Colonic mucosa (tissue), 4 donors: Measurements from ENCODE around the gene ATP6V0C. TPM values are rescaled to one million over a fixed set of nuclear protein-coding genes. Genes with fewer than 3 reads are reported as not detected.
A peak's percentile ranks its signal among the peaks of the same experiment; 100 is the strongest.

ENCODE experiments used
- DNase-seq: peaks from one replicate; pipeline ENCODE4 v3.0.0-alpha.2; 2020
- H3K27ac ChIP-seq: fragments of 200-600 bp; one replicate; pipeline ENCODE4 v1.8.0; 2021
- H3K27me3 ChIP-seq: fragments of 200-600 bp; one replicate; pipeline ENCODE4 v1.8.0; 2021
- H3K36me3 ChIP-seq: fragments of 200-600 bp; one replicate; pipeline ENCODE4 v1.8.0; 2021
- H3K4me1 ChIP-seq: fragments of 200-600 bp; one replicate; pipeline ENCODE4 v1.8.0; 2021; ENCODE audit warnings: mild to moderate bottlenecking
- H3K4me3 ChIP-seq: fragments of 200-600 bp; one replicate; pipeline ENCODE4 v1.8.0; 2021
- H3K9ac ChIP-seq, 2 donors: one replicate each; pipeline ENCODE4 v1.7.0; 2013; ENCODE audit warnings: control low read depth in 2 of 2, low read depth in 2 of 2, low read length in 2 of 2
- H3K9me3 ChIP-seq: fragments of 200-600 bp; one replicate; pipeline ENCODE4 v1.8.0; 2021
- intact Hi-C: fragments of 100-400 bp; cut with DNase I; formaldehyde crosslinking; loops from one replicate; pipeline ENCODE4 v1.14.1; 2022
- total RNA-seq, 2 donors: library from RNA; stranded (reverse); fragmentation: NEBNext Ultra II Directional in 1 of 2; extraction: Animal tissue kit (Norgen Biotek cat#: 25700) in 1 of 2; gene quantifications; one replicate each; pipeline ENCODE4 v1.2.1, GENCODE V29; 2021
- TF ChIP-seq, protein P1 (sequence below): fragments of 200-600 bp; IDR thresholded peaks from one replicate; pipeline ENCODE4 v1.8.0; 2022; ENCODE audit warnings: antibody characterized with exemption, mild to moderate bottlenecking
- donor health status: healthy.
- donor health status: DM: no; HTN: no; CAD: no.
- donor health status: DM: no; HTN: no; CAD: no.

ATP6V0C gene
- total RNA-seq, 2 donors from 2014 or later = 240 to 336 TPM

DNA sequence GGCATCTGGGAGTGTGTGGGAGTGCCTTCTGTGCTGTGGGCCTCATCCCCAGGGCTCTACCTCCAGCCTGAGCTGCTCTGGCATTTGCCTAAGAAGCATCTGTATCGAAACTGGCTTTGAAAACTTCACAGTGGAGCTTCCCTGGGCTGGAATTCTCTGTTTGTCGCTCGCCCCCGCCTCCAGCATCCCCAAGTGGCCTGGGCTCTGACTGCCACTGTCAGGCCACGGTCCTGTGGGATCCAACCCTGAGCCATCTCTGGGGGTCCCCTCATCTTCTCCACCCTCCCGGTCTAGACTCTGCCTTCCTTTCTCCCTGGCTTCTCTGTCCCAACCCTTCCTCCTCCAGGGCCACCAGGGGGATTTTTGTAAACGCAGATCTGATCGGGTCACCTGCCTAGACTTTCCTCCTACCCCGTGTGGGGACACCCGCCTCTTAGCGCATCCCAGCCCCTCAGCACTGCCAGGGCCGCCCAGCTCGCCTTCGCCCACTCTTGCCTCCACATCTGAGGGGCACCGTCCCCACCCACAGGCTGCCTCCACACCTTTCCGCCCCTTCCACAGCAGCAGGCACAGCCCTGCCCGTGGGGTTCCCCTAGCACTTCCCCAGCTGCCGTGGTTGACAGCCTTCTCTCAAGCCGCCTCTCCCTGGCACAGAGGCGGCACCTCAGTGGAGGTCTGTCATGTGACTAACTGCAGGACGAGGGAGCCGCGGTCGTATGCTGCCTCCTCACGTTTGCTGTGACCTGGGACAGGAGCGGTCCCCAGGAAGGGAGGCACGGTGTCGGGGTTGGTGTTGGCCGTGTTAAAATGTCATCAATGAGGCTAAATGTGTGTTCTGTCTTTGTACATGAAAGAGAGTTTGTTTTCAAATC is 26.9 kb upstream of the ATP6V0C start:
- no peaks in the 10 kb centered on the region for H3K9me3 ChIP-seq
- DNase-seq = peak; percentile 64
- no peaks in the 10 kb centered on the region for H3K36me3 ChIP-seq
- peak overlapping the region in 1 of 2 donors; percentile 32 for H3K9ac ChIP-seq
- H3K27me3 ChIP-seq = no peaks in the 10 kb centered on the region
- no peak overlapping the region for H3K4me3 ChIP-seq
- intact Hi-C loops = no loop called here
- H3K4me1 ChIP-seq = peaks cover 9% of the 10 kb centered on the region
- TF ChIP-seq, protein P1, sequence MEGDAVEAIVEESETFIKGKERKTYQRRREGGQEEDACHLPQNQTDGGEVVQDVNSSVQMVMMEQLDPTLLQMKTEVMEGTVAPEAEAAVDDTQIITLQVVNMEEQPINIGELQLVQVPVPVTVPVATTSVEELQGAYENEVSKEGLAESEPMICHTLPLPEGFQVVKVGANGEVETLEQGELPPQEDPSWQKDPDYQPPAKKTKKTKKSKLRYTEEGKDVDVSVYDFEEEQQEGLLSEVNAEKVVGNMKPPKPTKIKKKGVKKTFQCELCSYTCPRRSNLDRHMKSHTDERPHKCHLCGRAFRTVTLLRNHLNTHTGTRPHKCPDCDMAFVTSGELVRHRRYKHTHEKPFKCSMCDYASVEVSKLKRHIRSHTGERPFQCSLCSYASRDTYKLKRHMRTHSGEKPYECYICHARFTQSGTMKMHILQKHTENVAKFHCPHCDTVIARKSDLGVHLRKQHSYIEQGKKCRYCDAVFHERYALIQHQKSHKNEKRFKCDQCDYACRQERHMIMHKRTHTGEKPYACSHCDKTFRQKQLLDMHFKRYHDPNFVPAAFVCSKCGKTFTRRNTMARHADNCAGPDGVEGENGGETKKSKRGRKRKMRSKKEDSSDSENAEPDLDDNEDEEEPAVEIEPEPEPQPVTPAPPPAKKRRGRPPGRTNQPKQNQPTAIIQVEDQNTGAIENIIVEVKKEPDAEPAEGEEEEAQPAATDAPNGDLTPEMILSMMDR = no peak
- no peak overlapping the region for H3K27ac ChIP-seq

DNA sequence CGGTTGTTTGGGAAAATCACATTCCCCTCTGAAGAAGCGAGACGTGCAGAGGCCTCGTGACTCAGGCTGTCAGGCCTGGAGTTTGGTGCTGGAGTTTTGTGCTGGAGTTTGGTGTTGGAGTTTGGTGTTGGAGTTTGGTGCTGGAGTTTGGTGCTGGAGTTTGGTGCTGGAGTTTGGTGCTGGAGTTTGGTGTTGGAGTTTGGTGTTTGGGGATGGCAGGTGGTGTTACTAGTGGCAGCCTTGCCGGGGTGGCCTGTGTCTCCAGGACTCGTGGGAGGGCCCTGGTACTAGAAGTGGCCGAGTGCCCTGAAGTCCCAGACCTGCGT is 26.3 kb upstream of the ATP6V0C start:
- Histone ChIP-seq H3K4me1 (peaks cover 9% of the 10 kb centered on the region), H3K9me3 (no peaks in the 10 kb centered on the region), H3K27me3 (no peaks in the 10 kb centered on the region), H3K9ac (peak overlapping the region in 1 of 2 donors; percentile 32), H3K4me3 (no peak overlapping the region), H3K27ac (no peak overlapping the region), H3K36me3 (no peaks in the 10 kb centered on the region)
- TF ChIP-seq, protein P1 = no peak
- DNase-seq = no peak
- intact Hi-C loops = no loop called here

DNA sequence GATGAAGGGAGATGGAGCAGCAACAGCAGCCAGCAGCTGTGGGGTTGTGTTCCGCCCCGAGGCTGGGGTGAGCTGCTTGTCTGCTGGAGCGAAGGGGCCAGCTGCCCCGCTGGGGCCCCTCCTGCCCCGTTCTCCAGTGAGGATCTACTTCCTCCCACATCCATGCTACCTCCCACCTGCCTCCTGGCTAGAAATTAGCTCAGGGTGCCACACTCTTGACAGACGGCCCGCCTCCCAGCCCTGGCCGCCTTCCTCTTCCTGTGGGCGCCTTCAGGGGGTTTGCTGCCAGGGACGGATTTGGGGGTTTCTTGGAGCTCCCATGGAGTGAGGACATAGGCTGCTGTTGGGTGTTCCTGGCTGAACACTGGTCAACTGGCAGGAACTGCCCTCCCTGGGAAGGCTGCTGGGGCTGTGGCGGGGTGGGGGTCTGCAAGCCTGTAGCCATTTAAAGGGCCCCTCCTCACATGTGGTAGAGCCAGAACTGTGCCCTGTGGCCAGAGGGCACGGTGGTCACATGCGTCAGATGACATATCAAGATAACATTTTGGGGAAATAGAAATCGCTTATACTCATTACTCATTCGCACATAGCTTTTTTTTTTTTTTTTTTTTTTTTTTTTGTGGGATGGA is 25.7 kb upstream of the ATP6V0C start:
- Histone ChIP-seq H3K4me3 (no peak overlapping the region), H3K9ac (no peak overlapping the region), H3K27me3 (no peaks in the 10 kb centered on the region), H3K36me3 (no peaks in the 10 kb centered on the region), H3K9me3 (no peaks in the 10 kb centered on the region), H3K4me1 (peaks cover 7% of the 10 kb centered on the region), H3K27ac (no peak overlapping the region)
- TF ChIP-seq, protein P1 = no peak
- intact Hi-C loops = no loop called here
- no peak for DNase-seq

DNA sequence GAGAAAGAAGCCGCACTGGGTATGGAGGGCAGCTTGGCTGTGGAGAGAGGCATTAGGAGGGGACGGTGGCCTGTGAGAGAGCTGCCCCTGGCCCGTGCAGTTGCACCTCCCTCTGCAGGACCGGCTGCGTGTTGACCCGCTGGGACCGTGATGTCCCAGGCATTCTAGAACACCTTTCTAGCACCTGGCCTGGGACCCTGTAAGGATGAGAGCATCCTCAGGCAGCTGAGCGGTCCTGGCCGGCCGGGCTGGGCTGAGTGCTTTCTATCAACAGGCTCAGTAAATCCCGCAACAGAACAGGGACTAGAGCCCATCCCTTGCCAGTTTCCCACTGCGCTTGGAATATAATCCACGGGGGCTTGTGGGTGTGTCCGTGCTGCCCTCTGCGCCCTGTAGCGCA is 24.2 kb upstream of the ATP6V0C start:
- TF ChIP-seq, protein P1 = no peak
- intact Hi-C loops = no loop called here
- no peak for DNase-seq

DNA sequence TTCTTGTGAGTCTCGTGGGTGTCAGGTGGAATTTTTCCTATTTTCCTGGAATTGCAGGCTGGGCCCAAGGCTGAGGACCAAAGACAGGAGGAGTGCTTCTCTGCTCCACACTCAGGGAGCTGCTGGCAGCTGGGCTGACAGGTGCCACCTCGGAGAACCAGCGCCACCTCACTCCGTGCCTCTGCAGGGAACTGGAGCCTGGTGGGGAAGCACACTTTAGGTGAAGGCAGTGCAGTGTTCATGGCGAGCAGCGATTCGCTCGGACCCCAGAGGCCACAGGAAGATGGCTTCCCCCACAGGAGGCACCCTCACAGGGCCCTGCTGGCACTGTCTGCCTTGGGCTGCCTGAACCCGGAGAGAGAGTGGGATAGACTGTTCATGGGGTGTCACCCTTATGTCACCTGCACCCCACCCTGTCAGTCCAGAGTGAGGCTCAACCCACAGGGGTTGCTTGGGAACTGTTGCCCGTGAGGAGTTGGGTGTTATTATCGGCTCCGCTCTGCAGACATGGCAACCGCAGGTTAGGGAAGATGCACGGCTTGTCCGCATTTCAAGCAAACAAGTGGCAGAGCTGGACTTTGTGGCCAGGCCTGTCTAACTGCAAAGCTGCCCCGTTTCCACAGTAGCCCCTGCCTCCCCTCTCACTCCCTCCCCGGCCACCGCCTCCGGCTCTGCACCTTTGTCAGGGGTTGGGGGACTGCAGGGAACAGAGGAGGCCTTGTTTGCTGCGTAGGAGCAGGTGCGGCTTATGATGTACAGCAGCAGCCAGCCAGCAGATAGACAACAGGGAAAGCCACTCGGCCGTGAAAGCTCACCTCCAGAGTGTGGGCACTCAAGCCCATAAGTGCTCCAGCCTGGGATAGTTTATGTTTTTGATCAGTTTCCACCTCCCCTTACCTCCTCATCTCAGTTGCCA is 23.3 kb upstream of the ATP6V0C start:
- H3K27ac ChIP-seq = no peak overlapping the region
- H3K4me3 ChIP-seq = no peak overlapping the region
- no peak overlapping the region for H3K9ac ChIP-seq
- peaks cover 7% of the 10 kb centered on the region for H3K4me1 ChIP-seq
- no peaks in the 10 kb centered on the region for H3K36me3 ChIP-seq
- DNase-seq = no peak
- no peaks in the 10 kb centered on the region for H3K9me3 ChIP-seq
- TF ChIP-seq, protein P1 = no peak
- no peaks in the 10 kb centered on the region for H3K27me3 ChIP-seq
- intact Hi-C loops = no loop called here

More for the DNA sequence above, 24.2 kb upstream of the ATP6V0C start:
- Histone ChIP-seq H3K4me3 (no peak overlapping the region), H3K9me3 (no peaks in the 10 kb centered on the region), H3K36me3 (no peaks in the 10 kb centered on the region), H3K27ac (no peak overlapping the region), H3K9ac (no peak overlapping the region), H3K4me1 (peaks cover 7% of the 10 kb centered on the region), H3K27me3 (no peaks in the 10 kb centered on the region)
